ENCODE data around the gene ASB14.

Gene ASB14

DNA sequence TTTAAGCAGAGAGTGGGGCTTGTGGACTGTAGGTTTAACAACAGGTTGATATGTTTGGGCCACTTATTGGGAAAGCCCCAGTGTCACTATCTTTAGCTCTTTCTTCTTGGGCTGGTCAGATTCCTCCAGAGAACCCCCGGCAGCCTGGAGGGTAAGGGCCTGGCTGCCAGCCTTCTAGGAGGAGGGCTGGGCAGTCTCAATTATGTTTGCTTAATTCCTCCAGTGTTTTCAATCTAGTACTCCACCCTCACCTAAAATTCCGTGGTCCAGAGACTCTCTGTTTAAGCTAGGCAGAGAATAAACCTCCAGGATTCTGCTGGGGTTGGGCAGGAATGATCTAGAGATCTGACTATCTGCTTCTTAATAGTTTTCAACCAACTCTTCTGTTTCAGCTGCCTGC, 5.3 kb downstream of the ASB14 start:
- Histone ChIP-seq H3K4me1 (ENCODE audit: low read length) (no peaks in the 10 kb centered on the region), H3K27ac (ENCODE audit: low read length) (no peak overlapping the region), H3F3A (ENCODE audit: insufficient read depth, low read length) (no peaks in the 10 kb centered on the region), H3K36me3 (replicated peaks; ENCODE audit: insufficient read depth, low read length) (no peaks in the 10 kb centered on the region), H3K27me3 (replicated peaks; ENCODE audit: insufficient read depth, low read length) (no peaks in the 10 kb centered on the region), H3K9ac (ENCODE audit: low read length) (no peak overlapping the region), H3K79me2 (ENCODE audit: low read length) (no peaks in the 10 kb centered on the region), H3K9me3 (replicated peaks; ENCODE audit: insufficient read depth, low read length) (no peaks in the 10 kb centered on the region), H4K20me1 (ENCODE audit: insufficient read depth, low read length) (no peaks in the 10 kb centered on the region), H3K4me3 (ENCODE audit: low read length) (no peak overlapping the region), H3K9me2 (replicated peaks; ENCODE audit: insufficient read depth, low read length) (no peaks in the 10 kb centered on the region), H2AFZ (ENCODE audit: low read length) (no peak overlapping the region), H3K4me2 (ENCODE audit: low read depth, low read length) (no peak overlapping the region)
- TF ChIP-seq, protein P1, sequence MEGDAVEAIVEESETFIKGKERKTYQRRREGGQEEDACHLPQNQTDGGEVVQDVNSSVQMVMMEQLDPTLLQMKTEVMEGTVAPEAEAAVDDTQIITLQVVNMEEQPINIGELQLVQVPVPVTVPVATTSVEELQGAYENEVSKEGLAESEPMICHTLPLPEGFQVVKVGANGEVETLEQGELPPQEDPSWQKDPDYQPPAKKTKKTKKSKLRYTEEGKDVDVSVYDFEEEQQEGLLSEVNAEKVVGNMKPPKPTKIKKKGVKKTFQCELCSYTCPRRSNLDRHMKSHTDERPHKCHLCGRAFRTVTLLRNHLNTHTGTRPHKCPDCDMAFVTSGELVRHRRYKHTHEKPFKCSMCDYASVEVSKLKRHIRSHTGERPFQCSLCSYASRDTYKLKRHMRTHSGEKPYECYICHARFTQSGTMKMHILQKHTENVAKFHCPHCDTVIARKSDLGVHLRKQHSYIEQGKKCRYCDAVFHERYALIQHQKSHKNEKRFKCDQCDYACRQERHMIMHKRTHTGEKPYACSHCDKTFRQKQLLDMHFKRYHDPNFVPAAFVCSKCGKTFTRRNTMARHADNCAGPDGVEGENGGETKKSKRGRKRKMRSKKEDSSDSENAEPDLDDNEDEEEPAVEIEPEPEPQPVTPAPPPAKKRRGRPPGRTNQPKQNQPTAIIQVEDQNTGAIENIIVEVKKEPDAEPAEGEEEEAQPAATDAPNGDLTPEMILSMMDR (IDR thresholded peaks at IDR 0.05; ENCODE audit: low read length): no peak
- TF ChIP-seq EZH2 (optimal IDR thresholded peaks at IDR 0.05; ENCODE audit: low read depth, low read length): no peak
- no peak for TF ChIP-seq EZH2phosphoT487 (IDR thresholded peaks at IDR 0.05; ENCODE audit: low read length)
- DNase-seq: no peak

DNA sequence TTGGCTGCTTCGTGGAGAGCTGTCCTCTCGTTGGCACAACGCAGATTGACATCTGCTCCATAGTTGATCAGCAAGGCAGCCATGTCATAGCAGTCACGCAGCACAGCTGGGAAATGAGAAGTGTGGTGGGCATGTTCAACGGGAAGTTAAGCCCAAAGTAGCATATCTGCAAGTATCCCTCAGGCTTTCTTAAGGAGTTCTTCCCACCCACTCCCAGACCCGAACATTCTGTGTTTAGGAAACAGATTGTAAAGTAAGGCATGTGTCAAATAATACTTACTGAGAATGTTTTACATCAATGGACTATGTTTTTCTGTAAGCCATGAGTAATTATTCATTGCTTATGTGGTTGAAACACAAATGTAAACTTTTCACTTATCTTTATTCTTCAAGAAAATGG, 9.2 kb downstream of the ASB14 start:
- Histone ChIP-seq H3F3A (ENCODE audit: insufficient read depth, low read length) (no peaks in the 10 kb centered on the region), H3K9me3 (replicated peaks; ENCODE audit: insufficient read depth, low read length) (no peaks in the 10 kb centered on the region), H3K4me2 (ENCODE audit: low read depth, low read length) (no peak overlapping the region), H3K79me2 (ENCODE audit: low read length) (no peaks in the 10 kb centered on the region), H2AFZ (ENCODE audit: low read length) (no peak overlapping the region), H3K27ac (ENCODE audit: low read length) (no peak overlapping the region), H3K36me3 (replicated peaks; ENCODE audit: insufficient read depth, low read length) (no peaks in the 10 kb centered on the region), H3K4me3 (ENCODE audit: low read length) (no peak overlapping the region), H3K4me1 (ENCODE audit: low read length) (no peaks in the 10 kb centered on the region), H4K20me1 (ENCODE audit: insufficient read depth, low read length) (no peaks in the 10 kb centered on the region), H3K9ac (ENCODE audit: low read length) (no peak overlapping the region), H3K9me2 (replicated peaks; ENCODE audit: insufficient read depth, low read length) (no peaks in the 10 kb centered on the region), H3K27me3 (replicated peaks; ENCODE audit: insufficient read depth, low read length) (no peaks in the 10 kb centered on the region)
- DNase-seq: no peak
- TF ChIP-seq EZH2 (optimal IDR thresholded peaks at IDR 0.05; ENCODE audit: low read depth, low read length) (no peak), EZH2phosphoT487 (IDR thresholded peaks at IDR 0.05; ENCODE audit: low read length) (no peak)
- TF ChIP-seq, protein P1 (IDR thresholded peaks at IDR 0.05; ENCODE audit: low read length): no peak

DNA sequence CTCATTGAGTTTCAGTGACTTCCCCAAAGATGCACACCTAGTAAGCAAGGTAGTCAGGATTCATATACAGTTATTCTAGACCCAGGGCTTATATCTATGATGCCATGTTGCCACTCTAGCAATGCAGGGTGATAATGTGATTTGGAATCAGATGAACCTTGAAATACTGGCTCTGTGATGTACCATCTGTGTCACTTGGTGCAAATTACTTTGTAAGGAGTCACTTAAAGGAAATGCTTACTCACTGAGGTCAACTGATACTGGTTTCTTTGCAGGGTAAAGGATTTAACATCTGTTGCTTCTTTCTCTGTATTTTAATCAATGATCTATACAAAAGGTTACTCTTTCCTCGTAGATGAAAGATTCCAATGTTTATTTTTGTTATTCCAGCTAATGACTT, 10.8 kb downstream of the ASB14 start:
- H3K36me3 ChIP-seq (replicated peaks; ENCODE audit: insufficient read depth, low read length): no peaks in the 10 kb centered on the region
- no peaks in the 10 kb centered on the region for H4K20me1 ChIP-seq (ENCODE audit: insufficient read depth, low read length)
- H3K79me2 ChIP-seq (ENCODE audit: low read length): no peaks in the 10 kb centered on the region
- DNase-seq: no peak
- no peaks in the 10 kb centered on the region; the same call in 1 of the 2 replicates for H3F3A ChIP-seq (ENCODE audit: insufficient read depth, low read length)
- H3K9me3 ChIP-seq (replicated peaks; ENCODE audit: insufficient read depth, low read length): no peaks in the 10 kb centered on the region
- no peak overlapping the region for H2AFZ ChIP-seq (ENCODE audit: low read length)
- H3K4me3 ChIP-seq (ENCODE audit: low read length): no peak overlapping the region
- H3K9ac ChIP-seq (ENCODE audit: low read length): no peak overlapping the region
- H3K27me3 ChIP-seq (replicated peaks; ENCODE audit: insufficient read depth, low read length): no peaks in the 10 kb centered on the region
- TF ChIP-seq EZH2 (optimal IDR thresholded peaks at IDR 0.05; ENCODE audit: low read depth, low read length) (no peak), EZH2phosphoT487 (IDR thresholded peaks at IDR 0.05; ENCODE audit: low read length) (no peak)
- TF ChIP-seq, protein P1 (IDR thresholded peaks at IDR 0.05; ENCODE audit: low read length): no peak
- no peaks in the 10 kb centered on the region for H3K9me2 ChIP-seq (replicated peaks; ENCODE audit: insufficient read depth, low read length)
- no peak overlapping the region for H3K27ac ChIP-seq (ENCODE audit: low read length)
- H3K4me2 ChIP-seq (ENCODE audit: low read depth, low read length): no peak overlapping the region
- H3K4me1 ChIP-seq (ENCODE audit: low read length): no peaks in the 10 kb centered on the region

Measured in MM.1S (cell line).